K562 (cell line): ENCODE measurements around the gene PROK1. TPM values are rescaled to one million over a fixed set of nuclear protein-coding genes. Genes with fewer than 3 reads are reported as not detected.

Source experiments
- ATAC-seq: fragments of 200-7000 bp; cut with Tn5 transposase; 3 replicates; pipeline ENCODE4 v1.9.1; 2020; ENCODE audit warnings: moderate library complexity
- BruUV-seq: library from RNA; stranded (reverse); fragments of 400-500 nt; replicated peaks from 2 replicates; lab custom pipeline; 2021; lab: Mats Ljungman, UMichigan
- CTCF ChIA-PET: fragments of 300-600 bp; formaldehyde crosslinking; extraction: SDS; loops from one replicate; lab custom pipeline; 2021; ENCODE audit warnings: low intra/inter-chr PET ratio; lab: Yijun Ruan, JAX
- POLR2A ChIA-PET: fragments of 300-600, 350-650 bp; sonication (Branson Sonifier 250); formaldehyde crosslinking; extraction: SDS; loops from one replicate; lab custom pipeline; 2021; ENCODE audit warnings: antibody characterized with exemption, inconsistent platforms; lab: Yijun Ruan, JAX
- DNase-seq, 4 experiments: peaks; one replicate each; pipeline versions ENCODE4 v3.0.0 to v3.0.0-alpha.2; 2011 to 2018; ENCODE audit warnings: low spot score in 3 of 4, mixed read lengths in 3 of 4; ENCODE audit errors: extremely low read depth in 1 of 4
- FAIRE-seq: peaks from 2 replicates; lab custom pipeline; 2011; peaks lifted over from hg19 to GRCh38; lab: Jason Lieb, UNC
- H2AFZ ChIP-seq: 2 replicates; pipeline ENCODE4 v1.6.0; 2011; ENCODE audit warnings: low read depth, low read length, control low read depth, inconsistent platforms
- H3K27ac ChIP-seq: fragments of 200-600 bp; 3 replicates; pipeline ENCODE4 v1.8.0; 2011; ENCODE audit warnings: low read depth, mild to moderate bottlenecking, control low read depth, inconsistent platforms, low read length, moderate library complexity, mixed read lengths; ENCODE audit errors: extremely low read depth
- H3K27me3 ChIP-seq, 2 experiments: fragments of 300-600 bp in 1 of 2; 2 replicates in 1 of 2; 3 replicates in 1 of 2; pipeline versions ENCODE4 v1.6.0 to v1.8.0; 2011; ENCODE audit warnings: inconsistent platforms in 2 of 2, low read length in 2 of 2, mild to moderate bottlenecking in 1 of 2, mixed read lengths in 1 of 2, moderate library complexity in 1 of 2; ENCODE audit not compliant: control insufficient read depth in 2 of 2, insufficient read depth in 2 of 2
- H3K36me3 ChIP-seq: fragments of 300-600 bp; 3 replicates; pipeline ENCODE4 v1.8.0; 2011; ENCODE audit warnings: mild to moderate bottlenecking, low read length, inconsistent platforms; ENCODE audit not compliant: control insufficient read depth, insufficient read depth
- H3K4me1 ChIP-seq, 2 experiments: fragments of 200-600 bp in 1 of 2; replicated peaks in 1 of 2; 2 replicates in 1 of 2; 3 replicates in 1 of 2; pipeline versions ENCODE4 v1.5.1 to v1.8.0; 2011; ENCODE audit warnings: inconsistent platforms in 2 of 2, low read length in 2 of 2, mild to moderate bottlenecking in 1 of 2, mixed read lengths in 1 of 2, moderate library complexity in 1 of 2; ENCODE audit not compliant: control insufficient read depth in 2 of 2, insufficient read depth in 2 of 2
- H3K4me2 ChIP-seq: 2 replicates; pipeline ENCODE4 v1.6.1; 2011; ENCODE audit warnings: low read length, control low read depth, inconsistent platforms, mixed read lengths; ENCODE audit not compliant: insufficient read depth
- H3K4me3 ChIP-seq: fragments of 200-600 bp; sonication (generic), shearing (Covaris generic); 2 replicates; pipeline ENCODE4 v1.5.1; 2016; ENCODE audit warnings: control low read depth, inconsistent platforms
- H3K79me2 ChIP-seq: fragments of 200-600 bp; 3 replicates; pipeline ENCODE4 v1.8.0; 2011; ENCODE audit warnings: low read length, inconsistent platforms; ENCODE audit not compliant: control insufficient read depth, insufficient read depth
- H3K9ac ChIP-seq, 2 experiments: 2 replicates each; pipeline versions ENCODE4 v1.6.0 to v1.6.1; 2011; ENCODE audit warnings: low read depth in 2 of 2, low read length in 2 of 2, control low read depth in 1 of 2, inconsistent platforms in 1 of 2, mild to moderate bottlenecking in 1 of 2, mixed read lengths in 1 of 2; ENCODE audit not compliant: insufficient read depth in 1 of 2
- H3K9me1 ChIP-seq: one replicate; pipeline ENCODE4 v1.6.0; 2011; ENCODE audit warnings: inconsistent platforms, mild to moderate bottlenecking, low read length, moderate library complexity; ENCODE audit not compliant: control insufficient read depth, insufficient read depth
- H3K9me3 ChIP-seq: replicated peaks from 2 replicates; pipeline ENCODE4 v1.5.1; 2011; ENCODE audit warnings: low read depth, low read length, inconsistent platforms; ENCODE audit not compliant: control insufficient read depth, insufficient read depth
- H4K20me1 ChIP-seq: replicated peaks from 2 replicates; pipeline ENCODE4 v1.6.1; 2011; ENCODE audit warnings: low read length, inconsistent platforms, mixed read lengths; ENCODE audit not compliant: control insufficient read depth, insufficient read depth
- CEBPZ ChIP-seq: fragments of 150-350 bp; IDR thresholded peaks from 2 replicates; pipeline ENCODE4 v1.6.1; 2014; ENCODE audit warnings: low read depth, mild to moderate bottlenecking, low read length, borderline replicate concordance
- CHD2 ChIP-seq: IDR thresholded peaks from 2 replicates; pipeline ENCODE4 v1.6.1; 2011; ENCODE audit warnings: low read depth, low read length
- GABPB2 ChIP-seq: fragments of 250-450 bp; sonication (Bioruptor Pico); conservative IDR thresholded peaks from 2 replicates; pipeline ENCODE4 v1.5.1; 2021; ENCODE audit warnings: mild to moderate bottlenecking
- NCOA1 ChIP-seq: fragments of 450-650 bp; IDR thresholded peaks from 2 replicates; pipeline ENCODE4 v1.6.1; 2016; ENCODE audit warnings: low read depth
- NCOA2 ChIP-seq, 2 experiments: fragments of 450-650 bp; IDR thresholded peaks; 2 replicates each; pipeline ENCODE4 v1.6.1; 2018; ENCODE audit warnings: mild to moderate bottlenecking in 2 of 2, moderate library complexity in 1 of 2; ENCODE audit not compliant: partially characterized antibody in 2 of 2
- NELFE ChIP-seq: IDR thresholded peaks from 2 replicates; pipeline ENCODE4 v1.6.1; 2011; ENCODE audit warnings: mild to moderate bottlenecking; ENCODE audit not compliant: insufficient read depth, insufficient read length
- POU5F1 ChIP-seq: fragments of 150-350 bp; IDR thresholded peaks from 2 replicates; pipeline ENCODE4 v1.6.1; 2014; ENCODE audit warnings: borderline replicate concordance, low read length, low read depth, mild to moderate bottlenecking; ENCODE audit not compliant: partially characterized antibody
- RUNX1 ChIP-seq: sonication (generic); IDR thresholded peaks from 2 replicates; pipeline ENCODE4 v1.6.1; 2016; ENCODE audit warnings: antibody characterized with exemption, low read depth
- SP2 ChIP-seq: IDR thresholded peaks from 2 replicates; pipeline ENCODE4 v1.6.1; 2011; ENCODE audit warnings: mild to moderate bottlenecking, low read depth, low read length, moderate library complexity; ENCODE audit not compliant: poor library complexity, severe bottlenecking; ENCODE audit errors: extremely low read depth
- THAP12 ChIP-seq: fragments of 250-450 bp; sonication (Bioruptor Pico); IDR thresholded peaks from 2 replicates; pipeline ENCODE4 v1.9.0; 2021; ENCODE audit warnings: mild to moderate bottlenecking, inconsistent platforms
- XRCC3 ChIP-seq: fragments of 450-650 bp; IDR thresholded peaks from 2 replicates; pipeline ENCODE4 v1.6.1; 2017; ENCODE audit warnings: mild to moderate bottlenecking, moderate library complexity
- ZBED1 ChIP-seq: IDR thresholded peaks from 2 replicates; pipeline ENCODE4 v1.6.1; 2014
- ZNF253 ChIP-seq: fragments of 250-450 bp; sonication (Bioruptor Pico); conservative IDR thresholded peaks from 2 replicates; pipeline ENCODE4 v1.6.1; 2021; ENCODE audit warnings: mild to moderate bottlenecking
- ZNF324 ChIP-seq: fragments of 250-450 bp; sonication (Bioruptor Pico); IDR thresholded peaks from 2 replicates; pipeline ENCODE4 v1.4.0; 2020; ENCODE audit warnings: mild to moderate bottlenecking
- ZNF551 ChIP-seq: fragments of 250-450 bp; sonication (Bioruptor Pico); IDR thresholded peaks from 2 replicates; pipeline ENCODE4 v1.5.0; 2021; ENCODE audit warnings: mild to moderate bottlenecking, moderate library complexity
- WGBS: fragments of 100-300 bp; shearing (Covaris generic); methylation state at CpG from one replicate; pipeline ENCODE4 v1.1.6; 2016; ENCODE audit warnings: low coverage, mixed read lengths; ENCODE audit not compliant: insufficient coverage; ENCODE audit errors: missing lambda C conversion rate; 5-methylcytosine and 5-hydroxymethylcytosine counted together
- in situ Hi-C: fragments of 300-500 bp; cut with MboI; formaldehyde crosslinking; loops from 4 replicates; pipeline ENCODE4 v1.15.0; 2018; ENCODE audit warnings: inconsistent platforms, mixed read lengths
- intact Hi-C: fragments of 100-400 bp; cut with micrococcal nuclease; formaldehyde crosslinking; loops from 2 replicates; pipeline ENCODE4 v1.14.2; 2022
- polyA plus RNA-seq, 8 experiments: library from polyadenylated mRNA; depleted of rRNA in 4 of 8; stranded (reverse) in 5 of 8; unstranded in 3 of 8; fragments of >200 nt; fragmentation: Nextera tagmentation in 2 of 8; fragmentation: Illumina TruSeq in 1 of 8; extraction: Ambion mirVana in 2 of 8; extraction: Trizol in 1 of 8; gene quantifications; 2 replicates each; pipeline versions ENCODE4 v1.2.1 to v1.2.3, GENCODE V29; 2011 to 2014; ENCODE audit warnings: inconsistent platforms in 1 of 8, missing spikeins in 1 of 8
- total RNA-seq, 7 experiments: library from RNA; depleted of rRNA in 6 of 7; stranded (reverse); fragments of >200 nt in 6 of 7; fragmentation: Illumina TruSeq in 2 of 7; extraction: Trizol in 2 of 7; gene quantifications; 2 replicates each; pipeline versions ENCODE4 v1.2.1 to v1.2.3, GENCODE V29; 2011 to 2021; ENCODE audit warnings: low replicate concordance in 1 of 7

The PROK1 gene
- total and polyA plus RNA-seq, 9 of the 15 experiments (the other 6 are each of a cell fraction or from before 2014, with no cell fraction given): 0.15 TPM; not detected in 8

GRCh38 chr1:110420023-110420662 lies 30.8 kb upstream of the PROK1 start:
- Histone ChIP-seq H3K36me3 (no peaks in the 10 kb centered on the region), H3K4me3 (no peak overlapping the region), H3K9ac (no peak overlapping the region), H4K20me1 (no peaks in the 10 kb centered on the region; the same call in 1 of the 2 replicates)
- 23% methylated on average over 10 of the region's 10 CpGs for WGBS
- FAIRE-seq: no peak
- TF ChIP-seq NELFE: no peak
- no peak for TF ChIP-seq NCOA1
- no peak for TF ChIP-seq ZNF324 (CRISPR knock-in tag)
- no peak for TF ChIP-seq GABPB2
- no peak for TF ChIP-seq SP2
- no peak for TF ChIP-seq ZNF551 (CRISPR knock-in tag)
- TF ChIP-seq XRCC3: no peak
- no peak for TF ChIP-seq THAP12
- TF ChIP-seq CEBPZ: no peak
- TF ChIP-seq ZNF253 (CRISPR knock-in tag): no peak
- no peak for TF ChIP-seq POU5F1
- TF ChIP-seq NCOA2 (IDR thresholded peaks at IDR 0.05; ENCODE audit: partially characterized antibody in 2 of 2): no peak
- TF ChIP-seq CHD2: no peak
- no peak for TF ChIP-seq ZBED1
- TF ChIP-seq RUNX1: no peak
- TF ChIP-seq, all 486 proteins: peak for 0
- in situ Hi-C loops (no loop called here), intact Hi-C loops (no loop called here)
- Histone ChIP-seq H3K4me2 (no peak overlapping the region), H3K4me1 (peaks cover 0 to 8% of the 10 kb centered on the region in 2 experiments; a peak in 4 of 5 replicates), H3K27me3 (peaks cover 0 to 4% of the 10 kb centered on the region in 2 experiments; a peak in 2 of 5 replicates), H3K79me2 (no peaks in the 10 kb centered on the region), H3K27ac (no peak overlapping the region), H3K9me3 (no peaks in the 10 kb centered on the region; the same call in 1 of the 2 replicates), H2AFZ (no peak overlapping the region), H3K9me1 (no peaks in the 10 kb centered on the region)
- DNase-seq (no peak), ATAC-seq (no peak; the same call in 2 of the 3 replicates)
- no TSS peak for BruUV-seq
- POLR2A ChIA-PET: interaction anchor here (0.6 to 2.2 kb wide), 2 partner anchors 10 to 14 kb away, joined by 3 to 9 read pairs; no protein-coding TSS in a partner anchor
- CTCF ChIA-PET: no interaction called here
